Measurements from ENCODE around the gene CNTNAP2.

Gene CNTNAP2

GRCh38 chr7:146922782-146923181 lies 806.2 kb downstream of the CNTNAP2 start:
- DNase-seq, result no peak

- DNase-seq, result no peak
Measured at GRCh38 chr7:146926841-146927240, 810.2 kb downstream of the CNTNAP2 start.

DNA sequence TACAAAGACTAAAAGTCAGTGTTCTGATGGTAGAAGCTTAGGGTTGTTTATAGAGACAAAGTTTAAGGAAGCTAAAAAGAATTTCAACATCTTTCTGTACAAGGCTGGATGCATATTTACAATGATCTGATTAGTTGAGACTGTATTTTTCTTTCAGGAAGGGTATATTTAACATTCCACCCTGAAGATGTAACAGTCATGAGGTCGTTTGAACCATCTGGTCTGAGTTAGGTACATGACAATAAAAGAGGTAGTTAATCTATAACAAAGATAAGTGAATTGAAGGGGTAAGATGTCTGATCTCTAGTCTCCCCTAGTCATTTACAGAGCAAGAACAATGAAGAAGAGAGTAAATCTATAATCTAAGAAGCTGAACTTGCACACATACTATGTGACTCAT lies 821.2 kb downstream of the CNTNAP2 start:
- DNase-seq, result no peak

DNA sequence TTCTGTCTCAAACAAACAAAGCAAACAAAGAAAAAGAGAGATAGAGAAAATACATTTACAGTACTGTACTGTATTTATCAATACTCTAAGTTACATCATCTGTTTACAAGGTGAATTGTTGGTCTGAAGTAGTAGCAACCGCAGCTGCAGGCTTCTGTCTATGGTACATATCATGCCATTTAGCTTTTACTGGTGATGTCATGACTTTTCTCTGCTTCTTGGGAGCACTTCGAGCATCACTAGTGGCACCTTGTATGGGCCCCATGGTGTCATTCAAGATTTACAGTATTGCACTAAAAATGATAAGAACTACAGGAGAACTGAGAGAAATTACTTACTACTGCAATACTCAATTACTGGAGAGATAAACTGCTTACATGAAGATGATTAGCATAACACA lies 826.9 kb downstream of the CNTNAP2 start:
- no peak for DNase-seq

- peak; percentile 14 for DNase-seq
Measured at GRCh38 chr7:146948703-146949102, 832.1 kb downstream of the CNTNAP2 start.

- no peak for DNase-seq
Measured at GRCh38 chr7:146956321-146956720, 839.7 kb downstream of the CNTNAP2 start.

- no peak for DNase-seq
Measured at GRCh38 chr7:146956853-146957252, 840.3 kb downstream of the CNTNAP2 start.

GRCh38 chr7:146960773-146961391 lies 844.3 kb downstream of the CNTNAP2 start:
- no peak for DNase-seq

DNA sequence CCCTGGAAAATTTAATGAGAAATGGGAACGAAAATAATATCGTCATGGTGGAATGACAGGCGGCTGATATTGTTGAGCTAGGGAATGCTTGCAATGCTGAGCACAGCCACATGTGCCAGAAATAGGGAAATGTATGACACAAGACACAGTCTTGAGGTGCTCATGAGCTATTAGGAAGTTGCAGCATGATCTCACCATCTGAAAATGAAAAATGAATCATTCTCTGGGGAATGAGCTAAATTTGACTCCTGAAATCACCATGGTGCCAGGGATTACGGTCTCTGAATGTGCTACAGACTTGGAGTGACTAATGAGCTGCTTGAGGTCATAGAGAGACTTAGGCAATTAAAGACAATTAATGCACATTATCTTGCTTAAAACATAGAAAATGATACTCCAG lies 845.0 kb downstream of the CNTNAP2 start:
- peak; percentile 60 for DNase-seq

- DNase-seq, result no peak
Measured at GRCh38 chr7:146966274-146966673, 849.7 kb downstream of the CNTNAP2 start.

- no peak for DNase-seq
Measured at GRCh38 chr7:146982482-146982881, 865.9 kb downstream of the CNTNAP2 start.

DNA sequence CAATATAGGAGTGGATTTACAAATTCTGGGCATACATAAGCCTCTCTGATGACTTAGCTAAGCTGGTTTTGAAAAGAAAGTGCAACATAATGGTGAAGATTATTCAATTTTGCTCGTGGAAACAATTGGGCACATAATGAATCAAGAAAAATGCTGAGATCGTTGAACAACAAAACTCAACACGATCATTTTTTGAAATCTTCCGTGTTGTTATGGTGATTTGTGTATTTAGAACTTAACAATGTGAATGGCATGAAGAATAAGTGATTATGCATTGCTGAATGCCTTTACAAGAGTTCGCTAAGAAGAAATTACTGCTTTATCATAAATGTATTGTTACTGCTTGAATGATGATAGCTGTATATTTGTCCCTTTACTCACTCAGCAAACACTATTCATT lies 875.0 kb downstream of the CNTNAP2 start:
- no peak for DNase-seq

DNA sequence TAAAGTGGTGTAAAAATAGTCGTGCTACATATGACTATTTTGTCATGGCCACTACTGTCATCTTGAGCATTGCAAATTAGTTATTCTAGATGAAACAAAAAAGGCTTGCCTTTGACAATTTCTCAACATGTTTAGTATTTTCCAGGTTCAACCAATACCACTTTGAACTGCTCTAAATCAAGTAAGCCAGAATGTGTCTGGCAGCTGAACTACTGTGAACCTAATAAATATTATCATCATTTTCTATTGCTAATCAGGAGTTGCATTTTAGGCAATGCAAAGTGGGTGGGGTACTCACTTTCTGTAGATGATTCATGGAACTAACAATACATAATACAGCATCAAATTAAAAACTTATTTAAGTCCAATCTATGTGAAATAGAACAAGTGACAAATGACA lies 877.2 kb downstream of the CNTNAP2 start:
- no peak for DNase-seq

- DNase-seq, result no peak
Measured at GRCh38 chr7:147008530-147008929, 891.9 kb downstream of the CNTNAP2 start.

- no peak for DNase-seq
Measured at GRCh38 chr7:147012666-147013065, 896.1 kb downstream of the CNTNAP2 start.

- no peak for DNase-seq
Measured at GRCh38 chr7:147013825-147014224, 897.2 kb downstream of the CNTNAP2 start.

GRCh38 chr7:147014286-147014955 lies 897.8 kb downstream of the CNTNAP2 start:
- no peak for DNase-seq

DNA sequence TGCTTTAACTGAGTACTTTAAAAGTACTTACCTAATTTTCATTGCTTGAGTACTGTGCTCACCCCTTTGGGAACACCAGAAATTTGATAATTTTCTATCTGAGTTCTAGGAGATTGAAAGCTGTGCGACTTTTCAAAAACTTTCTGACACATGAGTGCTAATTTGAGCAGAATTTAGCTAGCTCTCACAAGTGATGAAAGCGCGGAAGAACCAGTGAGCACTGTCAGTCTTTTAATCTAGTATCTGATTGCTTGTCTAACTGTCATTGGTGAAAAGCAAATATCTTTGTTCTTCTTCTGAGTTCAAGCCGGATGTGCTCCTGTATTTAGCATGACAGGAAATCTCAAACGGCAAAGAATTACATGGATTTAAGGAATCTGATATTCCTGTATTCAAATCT lies 899.4 kb downstream of the CNTNAP2 start:
- no peak for DNase-seq

- no peak for DNase-seq
Measured at GRCh38 chr7:147022056-147022455, 905.5 kb downstream of the CNTNAP2 start.

DNA sequence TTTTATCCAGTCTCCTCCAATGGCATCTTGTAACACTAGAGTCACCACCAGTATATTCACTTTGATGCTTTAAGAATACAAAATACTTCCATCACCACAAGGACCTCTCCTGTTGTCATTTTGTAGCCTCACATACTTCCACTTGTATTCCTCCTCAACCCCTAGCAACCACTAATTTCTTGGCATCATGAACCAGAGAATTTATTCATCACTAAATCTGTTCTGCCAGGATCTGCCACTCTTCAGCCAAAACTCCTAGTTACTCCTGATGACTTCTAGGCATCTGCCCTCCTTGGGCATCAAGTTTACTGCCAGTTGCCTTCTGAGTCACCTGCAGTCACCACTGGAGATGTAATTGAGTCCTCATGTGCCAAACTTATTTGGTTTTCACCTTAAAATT lies 906.8 kb downstream of the CNTNAP2 start:
- DNase-seq, result no peak

DNA sequence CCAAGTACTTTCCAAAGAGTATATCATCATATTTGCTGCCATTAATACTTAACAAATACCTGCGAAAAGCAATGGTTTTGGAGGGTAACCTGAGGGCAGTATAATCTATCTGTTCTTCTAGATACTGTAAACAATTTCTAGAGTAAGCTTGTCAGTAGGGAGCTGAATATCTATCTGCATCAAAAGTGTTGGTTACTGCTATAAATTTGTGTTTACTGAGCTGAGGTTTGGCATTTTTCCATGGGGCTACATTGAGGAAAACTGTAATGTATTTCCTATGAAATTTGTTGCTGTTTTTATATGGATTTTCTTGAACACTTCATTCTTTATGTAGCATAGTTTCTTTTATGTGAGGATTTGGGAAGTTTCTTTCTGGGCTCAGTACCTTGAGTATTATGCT lies 913.4 kb downstream of the CNTNAP2 start:
- DNase-seq, result no peak

- no peak for DNase-seq
Measured at GRCh38 chr7:147033641-147034040, 917.0 kb downstream of the CNTNAP2 start.

- DNase-seq, result no peak
Measured at GRCh38 chr7:147041438-147041837, 924.8 kb downstream of the CNTNAP2 start.

GRCh38 chr7:147044941-147045340 lies 928.3 kb downstream of the CNTNAP2 start:
- no peak for DNase-seq

DNA sequence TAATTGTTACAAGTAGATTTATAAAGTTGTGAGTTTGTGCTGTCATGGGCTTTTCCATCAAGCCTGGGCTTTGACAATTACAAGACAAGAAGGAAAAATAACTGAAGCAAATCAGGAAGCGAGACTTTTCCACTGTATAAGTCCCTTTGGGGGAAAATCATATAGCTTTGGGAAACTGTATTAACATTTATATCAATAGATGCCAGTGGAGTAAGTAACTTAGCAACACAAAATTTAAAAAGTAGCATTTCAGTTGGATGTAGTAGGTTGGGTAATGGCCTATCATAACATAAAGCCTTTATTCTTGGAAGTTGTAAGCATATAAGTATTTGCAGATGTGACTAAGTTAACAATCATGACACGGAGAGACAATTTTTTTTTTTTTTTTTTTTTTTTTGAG lies 931.1 kb downstream of the CNTNAP2 start:
- no peak for DNase-seq

Data from inflammatory macrophage treated with lipopolysaccharide for 4 hours (primary cell).